ENCODE data around the gene OVAAL.

DNA sequence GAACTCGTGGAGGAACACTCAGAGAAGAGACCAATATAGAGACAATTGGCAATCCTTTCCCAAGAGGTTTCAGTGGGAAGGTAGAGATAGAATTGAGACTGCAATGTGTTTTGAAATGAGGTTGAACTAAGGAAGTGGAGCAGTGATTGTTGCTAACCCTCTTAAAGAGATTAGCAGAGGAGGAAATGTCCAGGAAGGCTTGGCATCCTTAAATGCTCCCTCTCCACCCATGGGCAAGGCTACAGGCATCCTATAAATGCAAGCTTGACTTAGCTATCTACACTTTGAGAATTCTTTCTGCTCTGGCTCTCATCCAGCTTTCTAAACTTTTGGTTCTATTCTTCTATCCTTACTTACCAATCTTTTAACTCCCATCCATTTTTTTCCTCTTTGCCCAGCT is 42.7 kb downstream of the OVAAL start:
- TF ChIP-seq BHLHE40 (IDR thresholded peaks at IDR 0.05; ENCODE audit: borderline replicate concordance in 1 of 2, low read depth in 2 of 2, low read length in 1 of 2): no peak
- TF ChIP-seq CTCF (IDR thresholded peaks at IDR 0.05 in 2 of 3, conservative IDR thresholded peaks at IDR 0.05 in 1 of 3; ENCODE audit: control insufficient read depth in 2 of 3, extremely low read depth in 1 of 3, insufficient read depth in 1 of 3, low read depth in 3 of 3, low read length in 3 of 3): no peak
- TF ChIP-seq, protein P1, sequence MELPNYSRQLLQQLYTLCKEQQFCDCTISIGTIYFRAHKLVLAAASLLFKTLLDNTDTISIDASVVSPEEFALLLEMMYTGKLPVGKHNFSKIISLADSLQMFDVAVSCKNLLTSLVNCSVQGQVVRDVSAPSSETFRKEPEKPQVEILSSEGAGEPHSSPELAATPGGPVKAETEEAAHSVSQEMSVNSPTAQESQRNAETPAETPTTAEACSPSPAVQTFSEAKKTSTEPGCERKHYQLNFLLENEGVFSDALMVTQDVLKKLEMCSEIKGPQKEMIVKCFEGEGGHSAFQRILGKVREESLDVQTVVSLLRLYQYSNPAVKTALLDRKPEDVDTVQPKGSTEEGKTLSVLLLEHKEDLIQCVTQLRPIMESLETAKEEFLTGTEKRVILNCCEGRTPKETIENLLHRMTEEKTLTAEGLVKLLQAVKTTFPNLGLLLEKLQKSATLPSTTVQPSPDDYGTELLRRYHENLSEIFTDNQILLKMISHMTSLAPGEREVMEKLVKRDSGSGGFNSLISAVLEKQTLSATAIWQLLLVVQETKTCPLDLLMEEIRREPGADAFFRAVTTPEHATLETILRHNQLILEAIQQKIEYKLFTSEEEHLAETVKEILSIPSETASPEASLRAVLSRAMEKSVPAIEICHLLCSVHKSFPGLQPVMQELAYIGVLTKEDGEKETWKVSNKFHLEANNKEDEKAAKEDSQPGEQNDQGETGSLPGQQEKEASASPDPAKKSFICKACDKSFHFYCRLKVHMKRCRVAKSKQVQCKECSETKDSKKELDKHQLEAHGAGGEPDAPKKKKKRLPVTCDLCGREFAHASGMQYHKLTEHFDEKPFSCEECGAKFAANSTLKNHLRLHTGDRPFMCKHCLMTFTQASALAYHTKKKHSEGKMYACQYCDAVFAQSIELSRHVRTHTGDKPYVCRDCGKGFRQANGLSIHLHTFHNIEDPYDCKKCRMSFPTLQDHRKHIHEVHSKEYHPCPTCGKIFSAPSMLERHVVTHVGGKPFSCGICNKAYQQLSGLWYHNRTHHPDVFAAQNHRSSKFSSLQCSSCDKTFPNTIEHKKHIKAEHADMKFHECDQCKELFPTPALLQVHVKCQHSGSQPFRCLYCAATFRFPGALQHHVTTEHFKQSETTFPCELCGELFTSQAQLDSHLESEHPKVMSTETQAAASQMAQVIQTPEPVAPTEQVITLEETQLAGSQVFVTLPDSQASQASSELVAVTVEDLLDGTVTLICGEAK (IDR thresholded peaks at IDR 0.05; ENCODE audit: borderline replicate concordance): no peak
- TF ChIP-seq BRCA1 (IDR thresholded peaks at IDR 0.05; ENCODE audit: low read depth, low read length): no peak
- TF ChIP-seq ZZZ3 (IDR thresholded peaks at IDR 0.05; ENCODE audit: control insufficient read depth, insufficient read length, low read depth): no peak
- no peak for TF ChIP-seq NFIC (IDR thresholded peaks at IDR 0.05; ENCODE audit: low read depth, low read length)
- TF ChIP-seq SMARCA5 (IDR thresholded peaks at IDR 0.05): no peak
- TF ChIP-seq POLR2AphosphoS5 (IDR thresholded peaks at IDR 0.05; ENCODE audit: low read length): no peak
- TF ChIP-seq, protein P2, sequence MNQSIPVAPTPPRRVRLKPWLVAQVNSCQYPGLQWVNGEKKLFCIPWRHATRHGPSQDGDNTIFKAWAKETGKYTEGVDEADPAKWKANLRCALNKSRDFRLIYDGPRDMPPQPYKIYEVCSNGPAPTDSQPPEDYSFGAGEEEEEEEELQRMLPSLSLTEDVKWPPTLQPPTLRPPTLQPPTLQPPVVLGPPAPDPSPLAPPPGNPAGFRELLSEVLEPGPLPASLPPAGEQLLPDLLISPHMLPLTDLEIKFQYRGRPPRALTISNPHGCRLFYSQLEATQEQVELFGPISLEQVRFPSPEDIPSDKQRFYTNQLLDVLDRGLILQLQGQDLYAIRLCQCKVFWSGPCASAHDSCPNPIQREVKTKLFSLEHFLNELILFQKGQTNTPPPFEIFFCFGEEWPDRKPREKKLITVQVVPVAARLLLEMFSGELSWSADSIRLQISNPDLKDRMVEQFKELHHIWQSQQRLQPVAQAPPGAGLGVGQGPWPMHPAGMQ (IDR thresholded peaks at IDR 0.05; ENCODE audit: borderline replicate concordance): no peak
- TF ChIP-seq SMC3 (IDR thresholded peaks at IDR 0.05; ENCODE audit: borderline replicate concordance, low read length): no peak
- TF ChIP-seq CBFB (IDR thresholded peaks at IDR 0.05; ENCODE audit: low read depth): no peak
- no peak for TF ChIP-seq STAT3 (IDR thresholded peaks at IDR 0.05; ENCODE audit: low read depth, low read length)
